Esophagus squamous epithelium (tissue), 4 donors: ENCODE measurements around the gene ATP8A2.

Experiments
- CTCF ChIP-seq, 6 experiments: fragments of 450-650 bp in 4 of 6; fragments of 200-600 bp in 2 of 6; sonication (generic) in 2 of 6; IDR thresholded peaks; one replicate each; pipeline ENCODE4 v1.5.1; 2016 to 2019; ENCODE audit warnings: antibody characterized with exemption in 6 of 6, mild to moderate bottlenecking in 4 of 6, moderate library complexity in 4 of 6
- POLR2A ChIP-seq, 4 donors: fragments of 450-650 bp; IDR thresholded peaks; one replicate each; pipeline ENCODE4 v1.6.1; 2017; ENCODE audit warnings: antibody characterized with exemption in 4 of 4, mild to moderate bottlenecking in 4 of 4, moderate library complexity in 3 of 4

DNA sequence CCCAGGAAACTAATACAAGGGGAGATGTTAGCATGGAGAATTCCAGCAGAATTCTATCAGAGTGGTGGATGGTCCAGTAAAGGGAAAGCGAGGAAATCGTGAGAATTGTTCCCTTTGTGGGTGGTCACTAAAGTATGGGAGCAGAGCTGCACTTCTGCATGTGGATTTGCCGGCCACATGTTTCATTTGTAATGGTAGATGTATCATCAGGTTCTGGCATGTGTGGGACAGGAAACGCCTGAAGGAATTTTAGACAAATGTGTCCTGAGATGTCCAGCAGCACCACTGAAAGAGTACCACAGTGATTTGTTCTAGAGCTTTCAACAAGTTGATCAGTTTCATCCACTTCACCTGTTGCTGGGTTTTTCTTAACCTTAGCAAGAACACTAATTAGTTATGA is 371.6 kb downstream of the ATP8A2 start:
- TF ChIP-seq CTCF (IDR thresholded peaks at IDR 0.05) (no peak), POLR2A (IDR thresholded peaks at IDR 0.05) (no peak)
